Esophagus squamous epithelium (tissue), 5 donors: ENCODE data around the gene MORC4. TPM values are rescaled to one million over a fixed set of nuclear protein-coding genes. Genes with fewer than 3 reads are reported as not detected.

Source experiments
- DNase-seq: peaks from one replicate; lab custom pipeline; 2025; lab: John Stamatoyannopoulos, UW
- H3K27ac ChIP-seq, 4 donors: fragments of 200-600 bp; sonication (generic); one replicate each; pipeline ENCODE4 v1.5.1; 2016 to 2019; ENCODE audit warnings: mild to moderate bottlenecking in 1 of 4
- H3K27me3 ChIP-seq, 4 donors: fragments of 200-600 bp; sonication (generic); 1 replicate in 3 of 4; 2 replicates in 1 of 4; pipeline versions ENCODE4 v1.5.1 to v1.6.0; 2017 to 2021; ENCODE audit warnings: antibody characterized with exemption in 1 of 4
- H3K36me3 ChIP-seq, 3 donors: fragments of 200-600 bp; sonication (generic); one replicate each; pipeline ENCODE4 v1.5.1; 2016 to 2019
- H3K4me1 ChIP-seq, 3 donors: fragments of 200-600 bp; sonication (generic); one replicate each; pipeline ENCODE4 v1.5.1; 2017 to 2019
- H3K4me3 ChIP-seq, 4 donors: fragments of 200-600 bp; sonication (generic); 1 replicate in 3 of 4; 2 replicates in 1 of 4; pipeline ENCODE4 v1.5.1; 2016 to 2019; ENCODE audit warnings: mild to moderate bottlenecking in 2 of 4, moderate library complexity in 1 of 4
- H3K9me3 ChIP-seq, 3 donors: fragments of 200-600 bp; sonication (generic); one replicate each; pipeline ENCODE4 v1.5.1; 2016 to 2019
- POLR2A ChIP-seq, 4 donors: fragments of 450-650 bp; IDR thresholded peaks; one replicate each; pipeline ENCODE4 v1.6.1; 2017; ENCODE audit warnings: antibody characterized with exemption in 4 of 4, mild to moderate bottlenecking in 4 of 4, moderate library complexity in 3 of 4
- WGBS, 2 donors: methylation state at CpG; one replicate each; pipeline ENCODE4 v1.1.5; 2018; 5-methylcytosine and 5-hydroxymethylcytosine counted together
- intact Hi-C: fragments of 100-400 bp; cut with DNase I; formaldehyde crosslinking; loops from one replicate; pipeline ENCODE4 v1.15.0; 2022
- total RNA-seq, 4 donors: library from RNA; depleted of rRNA; stranded (reverse); fragments of >200 nt; gene quantifications; one replicate each; pipeline ENCODE4 v1.1.0, GENCODE V29; 2016
- TF ChIP-seq, protein P1 (sequence below), 6 experiments: fragments of 450-650 bp in 4 of 6; fragments of 200-600 bp in 2 of 6; sonication (generic) in 2 of 6; IDR thresholded peaks; one replicate each; pipeline ENCODE4 v1.5.1; 2016 to 2019; ENCODE audit warnings: antibody characterized with exemption in 6 of 6, mild to moderate bottlenecking in 4 of 6, moderate library complexity in 4 of 6
- donor health status: DM: yes; HTN: yes; CAD: no.

MORC4 gene
- 10 to 100 TPM; 12.5 to 22.6 (median 17.2) TPM for total RNA-seq

DNA sequence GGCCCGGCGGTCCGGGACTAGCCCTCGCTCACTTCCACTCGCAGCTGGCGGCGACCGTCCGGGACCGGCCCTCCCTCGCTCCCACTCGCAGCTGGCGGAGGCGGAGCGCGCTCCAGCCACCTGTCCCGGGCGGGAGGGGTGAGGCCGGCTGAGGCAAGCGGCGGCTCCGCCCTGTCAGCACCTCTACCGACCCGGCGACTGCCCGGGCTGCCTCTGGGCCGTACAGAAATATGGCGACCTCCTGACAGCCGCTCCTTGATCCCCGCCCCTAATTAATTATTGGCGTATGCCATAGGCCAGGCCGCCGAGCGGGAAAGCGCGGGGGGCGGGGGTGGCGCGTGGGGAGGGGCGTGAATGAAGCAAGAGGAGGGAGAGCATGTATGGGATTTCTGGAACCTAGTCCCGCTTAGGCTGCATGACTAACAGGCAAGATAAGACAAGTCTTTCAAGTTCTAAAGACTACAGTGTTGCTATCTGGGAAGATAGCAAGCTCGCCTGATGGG, at the start of gene MORC4:
Gene MORC4 (minus strand): TSS at position 200 of the 503 bp plus-strand sequence. CDS start 243 bp downstream, outside the sequence.
- 0 to 56% methylated on average over 2 of the region's 42 CpGs for WGBS, 2 donors
- DNase-seq: peak; percentile 2
- Histone ChIP-seq H3K36me3 (no peaks in the 10 kb centered on the region), H3K9me3 (no peaks in the 10 kb centered on the region), H3K4me1 (peaks cover 0 to 20% (median 0%) of the 10 kb centered on the region in 3 donors), H3K4me3 (peak within 1 kb of the TSS; percentile 45 to 77 (median 59)), H3K27me3 (no peaks in the 10 kb centered on the region), H3K27ac (peak within 1 kb of the TSS; percentile 64 to 83 (median 79))
- TF ChIP-seq POLR2A (IDR thresholded peaks at IDR 0.05): peak in 3 of 4 donors; percentile 13 to 64 (median 32)
- TF ChIP-seq, protein P1, sequence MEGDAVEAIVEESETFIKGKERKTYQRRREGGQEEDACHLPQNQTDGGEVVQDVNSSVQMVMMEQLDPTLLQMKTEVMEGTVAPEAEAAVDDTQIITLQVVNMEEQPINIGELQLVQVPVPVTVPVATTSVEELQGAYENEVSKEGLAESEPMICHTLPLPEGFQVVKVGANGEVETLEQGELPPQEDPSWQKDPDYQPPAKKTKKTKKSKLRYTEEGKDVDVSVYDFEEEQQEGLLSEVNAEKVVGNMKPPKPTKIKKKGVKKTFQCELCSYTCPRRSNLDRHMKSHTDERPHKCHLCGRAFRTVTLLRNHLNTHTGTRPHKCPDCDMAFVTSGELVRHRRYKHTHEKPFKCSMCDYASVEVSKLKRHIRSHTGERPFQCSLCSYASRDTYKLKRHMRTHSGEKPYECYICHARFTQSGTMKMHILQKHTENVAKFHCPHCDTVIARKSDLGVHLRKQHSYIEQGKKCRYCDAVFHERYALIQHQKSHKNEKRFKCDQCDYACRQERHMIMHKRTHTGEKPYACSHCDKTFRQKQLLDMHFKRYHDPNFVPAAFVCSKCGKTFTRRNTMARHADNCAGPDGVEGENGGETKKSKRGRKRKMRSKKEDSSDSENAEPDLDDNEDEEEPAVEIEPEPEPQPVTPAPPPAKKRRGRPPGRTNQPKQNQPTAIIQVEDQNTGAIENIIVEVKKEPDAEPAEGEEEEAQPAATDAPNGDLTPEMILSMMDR (IDR thresholded peaks at IDR 0.05): no peak
- intact Hi-C loops: no loop called here

DNA sequence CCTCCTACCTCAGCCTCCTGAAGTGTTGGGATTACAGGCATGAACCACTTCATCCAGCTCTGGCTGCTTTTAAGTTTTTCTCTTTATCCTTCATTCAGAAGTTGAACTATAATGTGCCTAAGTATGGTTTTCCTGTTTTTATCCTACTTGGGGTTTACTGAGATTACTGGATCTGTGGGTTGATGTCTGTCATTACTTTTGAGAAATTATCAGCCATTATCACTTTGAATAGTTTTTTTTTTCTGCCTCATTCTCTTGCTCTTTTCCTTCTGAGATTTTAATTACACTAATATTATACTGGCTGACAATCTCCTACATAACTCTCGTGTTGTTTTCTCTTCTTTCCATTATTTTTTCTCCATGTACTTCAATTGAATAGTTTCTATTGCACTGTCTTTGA, 47.6 kb upstream of the MORC4 start:
- Histone ChIP-seq H3K27me3 (peaks cover 0 to 12% (median 0%) of the 10 kb centered on the region in 4 donors), H3K4me1 (no peaks in the 10 kb centered on the region), H3K9me3 (no peaks in the 10 kb centered on the region), H3K36me3 (no peaks in the 10 kb centered on the region), H3K4me3 (no peak overlapping the region), H3K27ac (no peak overlapping the region)
- intact Hi-C loops: no loop called here
- WGBS, 2 donors: 35 to 71% methylated on average over 1 of the region's 1 CpG
- DNase-seq: no peak
- TF ChIP-seq POLR2A (IDR thresholded peaks at IDR 0.05): no peak
- TF ChIP-seq, protein P1 (IDR thresholded peaks at IDR 0.05): no peak

DNA sequence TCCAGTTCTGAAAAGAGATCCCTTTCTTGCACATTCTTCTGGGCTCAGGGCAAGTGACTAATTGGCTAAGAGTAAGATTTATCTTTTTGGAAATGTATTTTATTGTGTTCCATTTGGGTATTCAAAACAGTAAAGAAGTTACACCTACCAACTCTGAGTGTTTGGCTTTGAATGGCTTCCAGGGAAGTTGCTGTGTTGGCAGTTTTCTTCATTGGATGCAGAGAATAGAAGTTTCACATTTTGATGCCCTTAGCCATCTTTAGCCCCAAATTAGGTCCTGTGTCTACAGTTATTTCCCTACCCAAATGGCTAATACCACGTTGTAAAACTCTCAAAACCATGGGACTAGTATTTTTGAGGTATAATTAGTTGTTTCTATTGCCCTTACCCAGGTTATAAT, 29.7 kb upstream of the MORC4 start:
- Histone ChIP-seq H3K27me3 (no peaks in the 10 kb centered on the region), H3K4me3 (no peak overlapping the region), H3K36me3 (no peaks in the 10 kb centered on the region), H3K27ac (no peak overlapping the region), H3K9me3 (no peaks in the 10 kb centered on the region), H3K4me1 (no peaks in the 10 kb centered on the region)
- TF ChIP-seq, protein P1 (IDR thresholded peaks at IDR 0.05): no peak
- no peak for TF ChIP-seq POLR2A (IDR thresholded peaks at IDR 0.05)
- WGBS, 2 donors: 20 to 67% methylated on average over 1 of the region's 1 CpG
- no peak for DNase-seq
- intact Hi-C loops: no loop called here

DNA sequence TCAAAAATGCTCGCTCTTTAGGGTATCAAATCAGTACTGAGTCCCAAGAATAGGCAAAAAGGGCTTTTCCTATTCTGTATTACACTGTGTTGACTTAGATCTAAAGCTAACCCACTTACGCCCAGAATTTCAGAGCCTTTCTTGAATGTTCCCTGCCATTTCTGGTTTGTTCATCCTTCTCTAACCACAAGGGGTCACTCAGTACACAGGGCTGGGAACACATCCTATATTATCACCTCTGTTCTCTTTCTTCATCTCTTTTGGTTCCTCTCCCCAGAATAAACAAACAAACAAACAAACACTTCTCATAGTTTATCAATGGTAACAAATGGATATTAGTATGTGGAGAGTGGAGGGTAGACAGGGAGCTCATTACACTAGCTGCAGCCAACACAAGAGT, 25.5 kb upstream of the MORC4 start:
- WGBS, 2 donors: 30 to 39% methylated on average over 2 of the region's 2 CpGs
- DNase-seq: no peak
- no peaks in the 10 kb centered on the region for H3K9me3 ChIP-seq
- no peaks in the 10 kb centered on the region for H3K36me3 ChIP-seq
- no peaks in the 10 kb centered on the region for H3K27me3 ChIP-seq
- no peaks in the 10 kb centered on the region for H3K4me1 ChIP-seq
- TF ChIP-seq POLR2A (IDR thresholded peaks at IDR 0.05): no peak
- TF ChIP-seq, protein P1 (IDR thresholded peaks at IDR 0.05): peak in 4 of 6 experiments; percentile 32 to 52 (median 34)
- intact Hi-C loops: no loop called here
- H3K27ac ChIP-seq: no peak overlapping the region
- no peak overlapping the region for H3K4me3 ChIP-seq

DNA sequence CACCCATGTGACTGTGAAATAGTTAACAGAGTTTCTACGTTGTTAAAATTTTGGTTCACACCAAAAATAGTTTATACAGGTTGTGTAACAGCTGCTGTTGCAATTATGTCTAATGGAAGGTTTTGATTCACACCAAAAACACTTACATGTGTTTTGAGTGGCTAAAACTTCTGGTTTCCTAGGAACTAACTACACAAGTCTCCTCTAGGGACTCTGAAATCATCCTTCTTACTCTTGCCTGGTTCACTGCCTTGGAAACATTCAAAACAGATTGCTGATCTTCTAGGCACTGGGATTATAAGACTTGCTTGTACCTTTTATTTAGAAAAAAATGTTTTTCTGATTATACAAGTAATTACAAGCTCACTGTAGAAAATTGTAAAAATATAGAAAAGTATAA, 14.9 kb upstream of the MORC4 start:
- Histone ChIP-seq H3K27ac (no peak overlapping the region), H3K4me1 (no peaks in the 10 kb centered on the region), H3K9me3 (no peaks in the 10 kb centered on the region), H3K4me3 (no peak overlapping the region), H3K36me3 (no peaks in the 10 kb centered on the region), H3K27me3 (no peaks in the 10 kb centered on the region)
- no peak for TF ChIP-seq POLR2A (IDR thresholded peaks at IDR 0.05)
- TF ChIP-seq, protein P1 (IDR thresholded peaks at IDR 0.05): no peak
- WGBS, 2 donors: 22 to 41% methylated on average over 1 of the region's 1 CpG
- intact Hi-C loops: no loop called here
- DNase-seq: no peak
